GM04504 (cell line): ENCODE results near the gene SMPDL3B.

ENCODE experiments used
- DNase-seq: peaks from one replicate; pipeline ENCODE4 v3.0.0-alpha.2; 2012; ENCODE audit warnings: low read depth

The SMPDL3B gene, protein sequence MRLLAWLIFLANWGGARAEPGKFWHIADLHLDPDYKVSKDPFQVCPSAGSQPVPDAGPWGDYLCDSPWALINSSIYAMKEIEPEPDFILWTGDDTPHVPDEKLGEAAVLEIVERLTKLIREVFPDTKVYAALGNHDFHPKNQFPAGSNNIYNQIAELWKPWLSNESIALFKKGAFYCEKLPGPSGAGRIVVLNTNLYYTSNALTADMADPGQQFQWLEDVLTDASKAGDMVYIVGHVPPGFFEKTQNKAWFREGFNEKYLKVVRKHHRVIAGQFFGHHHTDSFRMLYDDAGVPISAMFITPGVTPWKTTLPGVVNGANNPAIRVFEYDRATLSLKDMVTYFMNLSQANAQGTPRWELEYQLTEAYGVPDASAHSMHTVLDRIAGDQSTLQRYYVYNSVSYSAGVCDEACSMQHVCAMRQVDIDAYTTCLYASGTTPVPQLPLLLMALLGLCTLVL

DNA sequence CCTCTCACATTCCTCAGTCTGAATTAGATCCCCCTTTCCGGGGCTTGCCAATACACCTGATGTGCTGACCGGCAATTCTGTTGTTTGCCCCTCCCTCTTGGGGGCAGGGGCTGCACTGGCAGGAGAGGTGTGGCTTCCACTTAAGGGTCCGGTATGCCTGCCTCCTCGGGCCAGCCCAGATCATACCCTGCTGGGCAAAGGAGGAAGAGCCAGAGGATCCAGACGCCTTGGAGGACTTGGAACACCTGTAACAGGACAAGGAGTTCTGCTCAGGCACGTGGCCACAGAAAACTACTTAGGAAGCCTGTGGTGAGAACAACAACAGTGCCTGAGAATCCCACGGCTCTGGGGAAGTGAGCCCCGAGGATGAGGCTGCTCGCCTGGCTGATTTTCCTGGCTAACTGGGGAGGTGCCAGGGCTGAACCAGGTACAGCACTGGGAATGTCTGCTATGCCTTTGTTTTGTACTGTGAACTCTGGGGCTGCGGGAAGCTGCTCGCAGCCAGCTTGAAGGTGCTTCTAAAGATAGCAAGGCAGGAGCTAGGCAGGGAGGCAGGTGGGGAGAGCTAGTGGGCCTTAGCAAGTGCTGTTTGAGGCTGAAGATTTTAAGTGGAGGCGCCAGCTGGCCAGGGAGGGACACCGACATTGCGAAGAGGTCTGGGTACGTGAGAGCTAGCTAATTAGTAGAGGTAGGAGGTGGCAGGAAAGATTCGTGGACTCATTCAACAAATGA is at the start of gene SMPDL3B:
TSS of gene SMPDL3B (plus strand) at position 183 of the 732 bp plus-strand sequence. CDS start at position 367, 184 bp downstream.
- DNase-seq: no peak

DNA sequence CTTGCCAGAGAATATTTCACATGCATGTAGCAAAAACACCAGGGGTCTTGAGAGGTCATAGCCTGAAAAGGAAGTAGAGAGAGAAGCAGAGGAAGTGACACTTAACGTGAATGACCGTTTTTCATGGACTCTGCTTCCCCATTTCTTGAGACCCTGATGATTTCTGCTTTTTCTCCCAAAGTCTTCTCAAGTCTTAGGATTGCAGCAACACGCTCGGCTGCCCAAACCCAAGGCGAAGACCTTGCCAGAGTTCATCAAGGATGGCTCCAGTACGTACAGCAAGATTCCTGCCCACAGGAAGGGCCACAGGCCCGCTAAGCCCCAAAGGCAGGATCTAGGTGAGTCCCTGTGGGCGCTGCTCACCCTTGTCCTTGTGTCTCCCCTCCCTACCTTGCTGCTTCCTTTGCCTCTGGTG is 49.7 kb upstream of the SMPDL3B start:
- no peak for DNase-seq

DNA sequence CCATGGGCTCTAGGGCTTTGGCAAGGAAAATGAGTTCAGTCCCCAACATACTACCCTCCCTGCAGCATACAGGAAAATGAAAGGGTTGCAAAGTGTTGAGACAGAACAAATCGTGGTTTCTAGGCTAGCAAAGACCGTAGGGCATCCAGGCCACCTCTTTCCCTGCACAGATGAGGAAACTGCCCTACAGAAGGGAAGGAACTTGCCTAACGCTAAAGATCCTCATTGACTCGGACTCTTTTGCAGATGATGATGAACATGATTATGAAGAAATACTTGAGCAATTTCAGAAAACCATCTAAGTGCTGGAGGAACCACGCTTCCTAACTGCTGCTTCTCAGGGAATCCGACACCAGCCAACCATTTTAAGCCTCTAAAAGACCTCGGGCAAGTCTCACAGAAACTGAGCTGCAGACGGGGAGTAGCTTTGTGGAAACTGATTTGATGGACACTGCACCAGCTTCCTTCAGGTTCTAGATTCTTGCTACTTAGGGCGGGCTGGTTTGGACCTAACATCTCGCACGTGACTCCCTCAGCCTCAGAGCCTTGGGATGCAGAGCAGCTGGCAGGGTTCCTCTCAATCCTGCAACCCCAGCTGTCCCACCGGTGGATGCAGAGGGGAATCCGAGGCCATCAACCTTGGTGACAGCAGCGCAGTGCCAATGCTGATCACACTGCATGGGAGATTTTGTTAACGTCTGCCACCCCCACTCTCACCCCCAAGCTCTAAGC is 49.0 kb upstream of the SMPDL3B start:
- no peak for DNase-seq

DNA sequence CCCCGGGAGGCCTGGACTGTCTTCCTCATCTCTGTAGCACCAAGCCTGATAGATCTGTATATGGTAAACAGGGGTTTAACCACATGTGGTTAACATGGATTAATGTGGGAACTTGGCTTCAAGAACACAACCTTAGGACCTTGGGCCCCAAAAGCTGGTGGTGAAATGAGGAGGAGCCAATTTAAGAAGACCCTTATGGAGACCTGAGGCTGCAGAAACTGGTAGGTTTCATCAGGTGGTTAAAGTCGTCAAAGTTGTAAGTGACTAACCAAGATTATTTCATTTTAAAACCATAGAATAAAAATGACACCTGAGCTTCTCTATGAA is 48.5 kb upstream of the SMPDL3B start:
- DNase-seq: no peak

DNA sequence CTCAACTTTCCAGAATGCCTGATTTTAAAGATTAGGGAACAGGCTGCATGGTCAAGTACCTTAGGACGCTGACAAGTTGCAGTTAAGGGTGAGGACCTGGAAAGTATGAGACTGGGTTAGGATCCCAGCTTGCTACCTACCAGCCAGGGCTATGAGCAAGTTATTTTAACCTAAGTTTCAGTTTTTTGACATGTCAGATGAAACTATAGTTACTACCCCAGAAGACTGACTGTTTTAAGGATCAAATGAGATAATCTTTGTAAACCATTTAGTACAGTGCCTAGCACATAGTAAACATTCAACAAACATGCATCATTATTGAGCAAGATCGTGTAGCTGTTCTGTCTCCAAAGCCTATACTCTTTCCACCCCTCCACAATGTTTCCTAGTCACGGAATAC is 48.1 kb upstream of the SMPDL3B start:
- DNase-seq: no peak

DNA sequence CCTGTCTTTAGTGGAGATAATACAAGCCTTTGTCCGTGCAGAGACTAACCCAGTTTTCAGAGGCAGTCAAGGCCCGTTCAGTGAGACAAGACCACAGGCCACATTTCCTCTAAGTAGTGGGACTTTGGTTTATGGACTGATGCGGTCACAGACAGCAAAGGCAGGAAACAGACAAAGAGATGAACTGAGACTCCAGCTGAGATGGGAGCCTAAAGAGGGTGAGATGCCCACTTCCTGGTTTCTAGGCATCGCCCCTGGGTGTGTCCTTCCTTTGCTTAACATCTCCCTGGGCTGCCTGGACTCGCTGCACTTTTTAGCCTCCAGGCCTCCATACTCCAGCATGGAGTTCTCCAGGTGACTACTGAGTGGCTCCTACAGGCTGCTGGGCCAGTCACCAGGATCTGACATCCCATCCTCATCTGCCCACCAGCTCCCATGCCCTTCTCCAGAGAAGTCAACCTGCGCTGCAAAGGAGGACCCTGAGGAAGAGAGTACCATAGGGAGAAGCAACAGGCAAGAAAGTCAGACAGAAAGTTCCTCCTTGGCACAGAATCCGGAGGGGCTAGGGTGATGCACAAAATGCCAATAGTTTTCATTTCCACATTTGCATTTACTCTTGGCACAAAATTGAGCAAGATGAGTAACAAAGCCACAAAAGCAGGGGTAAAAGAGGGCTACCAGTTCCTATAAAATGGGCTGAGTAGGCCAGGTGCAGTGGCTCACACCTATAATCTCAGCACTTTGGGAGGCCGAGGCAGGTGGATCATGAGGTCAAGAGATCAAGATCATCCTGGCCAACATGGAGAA is 47.4 kb upstream of the SMPDL3B start:
- no peak for DNase-seq

DNA sequence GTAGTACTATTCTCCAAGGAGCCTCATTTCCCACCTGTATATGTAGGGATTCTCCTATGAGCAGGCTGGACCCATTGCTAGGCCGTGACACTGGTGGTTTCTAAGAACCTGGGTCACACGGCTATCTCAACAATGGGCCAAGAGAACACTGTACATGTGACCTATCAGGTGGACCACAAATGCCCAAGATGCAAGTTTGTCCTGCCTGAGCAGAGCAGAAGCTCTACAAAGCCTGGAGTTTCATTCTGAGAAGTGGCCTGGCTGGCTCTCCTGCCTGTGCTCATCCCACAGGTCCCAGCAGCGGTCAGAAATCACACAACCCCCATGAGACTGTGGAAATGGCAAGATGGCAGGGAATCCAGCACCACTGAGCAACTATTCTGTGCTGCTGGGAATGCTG is 45.3 kb upstream of the SMPDL3B start:
- DNase-seq: no peak

DNA sequence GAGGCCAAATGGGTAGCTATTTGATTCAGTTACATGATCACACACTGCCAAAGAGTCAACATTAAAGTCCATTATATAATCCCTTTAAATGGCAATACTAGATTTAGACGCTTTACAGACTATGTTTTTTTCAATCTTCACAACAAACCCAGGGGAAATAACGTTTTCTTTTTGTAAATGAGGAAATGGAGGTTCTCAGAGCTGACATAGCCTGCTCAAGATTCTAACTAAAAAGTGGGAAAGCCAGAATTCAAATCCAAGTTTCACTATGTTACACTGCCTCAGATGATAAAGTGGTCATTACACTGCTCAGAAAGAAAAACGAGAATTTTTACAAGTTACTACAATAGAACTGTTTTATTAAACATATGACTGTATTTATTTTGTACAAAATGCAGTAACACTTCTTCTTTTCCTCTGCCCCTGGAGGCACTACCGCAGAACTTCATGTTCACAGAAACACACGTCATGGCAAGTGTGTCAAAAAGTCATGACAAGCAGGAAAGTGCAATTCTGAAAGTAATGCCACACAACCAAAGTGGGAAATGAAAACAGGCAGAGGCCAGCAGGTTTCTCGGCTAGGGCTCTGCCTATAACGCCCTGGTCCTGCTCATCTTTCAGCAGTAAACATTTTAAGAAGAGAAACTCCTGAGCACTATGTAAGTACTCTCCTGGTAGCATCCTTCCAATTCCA is 43.5 kb upstream of the SMPDL3B start:
- no peak for DNase-seq

DNA sequence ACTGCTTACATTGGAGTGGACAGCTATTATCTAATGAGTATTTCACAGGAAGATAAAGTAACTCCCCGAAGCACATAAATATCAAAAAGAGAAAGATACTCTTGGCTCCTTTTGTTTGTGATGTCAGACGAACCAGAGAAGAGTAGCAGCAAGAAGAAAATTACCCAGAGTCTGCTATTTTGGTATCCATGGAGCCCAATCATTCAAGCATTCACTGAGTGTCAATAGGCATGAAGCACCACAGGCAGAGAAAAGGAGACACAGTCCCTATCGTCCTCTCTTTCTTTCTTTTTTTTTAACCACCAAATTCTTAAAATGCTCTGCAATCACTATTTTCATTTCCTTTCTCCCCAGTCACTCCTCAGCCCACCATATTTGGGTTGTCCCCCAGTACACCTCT is 40.3 kb upstream of the SMPDL3B start:
- DNase-seq: no peak

DNA sequence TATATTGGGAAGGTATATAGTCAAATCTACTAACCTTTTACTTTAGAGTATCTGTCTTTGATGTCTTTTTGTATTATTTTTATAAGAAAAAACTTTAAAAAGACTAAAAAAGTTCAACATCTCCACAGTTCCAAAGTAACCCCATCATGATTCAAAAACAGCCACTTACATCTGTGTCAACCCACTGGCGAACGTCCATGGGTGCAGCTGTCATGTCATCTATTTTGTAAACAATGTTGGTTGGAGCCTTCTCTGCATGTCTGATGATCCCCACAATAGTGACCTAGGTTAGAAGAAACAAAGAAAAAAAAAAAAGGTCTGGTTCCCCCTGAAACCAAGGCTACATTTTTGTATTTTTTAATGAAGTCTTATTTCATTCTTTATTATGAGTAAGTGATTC is 28.0 kb upstream of the SMPDL3B start:
- DNase-seq: no peak

DNA sequence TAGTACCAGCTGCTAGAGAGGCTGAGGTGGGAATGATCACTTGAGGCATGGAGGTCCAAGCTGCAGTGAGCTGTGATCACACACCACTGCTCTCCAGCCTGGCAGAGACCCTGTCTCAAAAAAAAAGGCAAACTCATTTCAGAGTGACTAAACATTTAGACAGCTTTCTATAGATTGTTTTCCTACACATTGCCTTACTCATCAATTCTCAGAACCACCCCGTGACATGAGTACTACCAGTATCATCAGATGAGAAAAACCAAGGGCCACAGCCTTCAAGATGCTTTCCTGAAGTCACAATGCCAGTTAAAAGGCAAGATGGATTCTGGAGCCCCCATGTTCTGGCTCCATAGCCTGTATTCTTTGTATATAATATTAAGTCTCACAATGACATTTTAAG is 22.4 kb upstream of the SMPDL3B start:
- DNase-seq: no peak

DNA sequence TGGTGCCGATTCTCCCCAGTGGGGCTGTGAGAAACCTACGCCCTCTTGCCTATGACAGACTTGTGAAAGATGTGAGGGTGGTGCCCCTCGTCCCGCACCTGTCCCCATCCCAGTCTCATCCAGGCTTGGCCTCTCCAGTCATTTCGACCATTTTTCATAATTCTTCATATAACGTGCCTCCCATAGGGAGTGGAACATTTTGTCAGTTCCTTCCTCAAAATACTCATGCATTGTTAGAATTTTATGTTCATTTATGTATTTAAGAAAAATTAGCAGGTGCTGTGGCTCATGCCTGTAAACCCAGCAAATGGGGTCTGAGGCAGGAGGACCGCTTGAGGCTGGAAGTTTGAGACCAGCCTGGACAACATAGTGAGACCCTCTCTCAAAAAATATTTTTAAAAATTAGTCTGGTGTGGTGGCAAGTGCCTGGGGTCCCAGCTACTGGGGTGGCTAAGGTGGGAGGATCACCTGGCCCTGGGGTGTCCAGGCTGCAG is 19.7 kb upstream of the SMPDL3B start:
- DNase-seq: no peak

DNA sequence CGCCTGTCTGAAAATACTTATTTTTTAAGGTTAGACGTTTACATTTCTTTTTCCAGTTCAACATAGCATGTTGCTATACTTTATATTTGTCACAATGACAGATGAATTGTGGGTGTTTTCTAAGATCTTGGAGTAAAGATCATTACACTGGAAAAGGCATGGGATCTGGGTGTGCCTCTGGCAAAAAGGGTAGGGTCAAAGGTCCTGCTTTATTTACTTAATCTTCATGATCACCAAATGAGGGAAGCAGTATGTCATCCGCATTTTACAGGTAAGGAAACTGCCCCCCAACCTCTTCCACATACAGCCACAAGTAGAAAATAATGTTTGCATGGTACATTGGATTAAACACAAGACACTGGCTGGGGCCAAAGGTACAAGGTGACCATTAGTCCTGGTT is 12.5 kb upstream of the SMPDL3B start:
- DNase-seq: no peak

DNA sequence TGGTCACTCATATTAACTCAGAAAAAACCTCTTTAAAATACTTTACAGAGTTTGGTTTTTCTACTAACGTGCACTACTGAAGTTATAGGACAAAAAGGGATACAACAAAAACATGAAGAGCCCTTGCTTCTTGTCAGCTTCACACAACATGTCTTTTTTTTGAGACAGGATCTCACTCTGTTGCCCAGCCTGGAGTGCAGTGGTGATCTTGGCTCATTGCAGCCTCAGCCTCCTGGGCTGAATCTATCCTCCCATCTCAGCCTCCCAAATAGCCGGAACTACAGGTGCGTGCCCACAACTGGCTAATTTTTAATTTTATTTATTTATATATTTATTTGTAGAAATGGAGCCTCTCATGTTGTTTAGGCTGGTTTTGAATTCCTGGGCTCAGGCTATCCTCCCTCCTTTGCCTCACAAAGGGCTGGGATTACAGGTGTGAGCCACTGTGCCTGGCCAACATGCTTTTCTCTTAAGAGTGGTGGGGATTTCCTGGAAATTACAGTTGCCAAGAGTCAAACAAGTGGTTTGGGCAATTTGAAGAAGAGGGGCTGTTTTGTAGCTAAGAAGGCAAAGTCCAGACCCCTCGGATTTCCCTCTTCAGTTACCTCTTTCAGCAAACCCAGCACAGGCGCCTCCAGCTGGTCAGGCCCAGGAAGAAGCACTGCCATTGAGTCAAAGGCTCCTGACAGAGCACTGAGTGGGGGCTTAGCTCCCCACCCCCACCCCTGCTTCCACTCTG is 6.4 kb upstream of the SMPDL3B start:
- DNase-seq: no peak

DNA sequence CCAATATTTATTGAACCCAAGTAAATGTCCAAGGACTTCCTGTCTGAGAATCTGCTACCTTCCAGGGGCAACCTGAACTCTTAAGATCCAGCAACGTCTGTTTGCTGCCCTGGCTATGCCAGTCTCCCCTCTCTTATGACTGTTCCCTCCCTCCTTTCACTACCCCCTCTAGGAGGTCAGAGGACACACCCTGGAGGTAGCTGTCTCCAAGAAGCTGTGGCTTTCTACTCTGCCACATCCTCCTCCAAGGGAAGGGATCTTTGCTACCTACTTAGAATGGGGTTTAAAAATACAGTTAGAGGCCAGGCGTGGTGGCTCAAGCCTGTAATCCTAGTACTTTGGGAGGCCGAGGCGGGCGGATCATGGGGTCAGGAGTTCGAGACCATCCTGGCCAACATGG is 3.6 kb upstream of the SMPDL3B start:
- no peak for DNase-seq

DNA sequence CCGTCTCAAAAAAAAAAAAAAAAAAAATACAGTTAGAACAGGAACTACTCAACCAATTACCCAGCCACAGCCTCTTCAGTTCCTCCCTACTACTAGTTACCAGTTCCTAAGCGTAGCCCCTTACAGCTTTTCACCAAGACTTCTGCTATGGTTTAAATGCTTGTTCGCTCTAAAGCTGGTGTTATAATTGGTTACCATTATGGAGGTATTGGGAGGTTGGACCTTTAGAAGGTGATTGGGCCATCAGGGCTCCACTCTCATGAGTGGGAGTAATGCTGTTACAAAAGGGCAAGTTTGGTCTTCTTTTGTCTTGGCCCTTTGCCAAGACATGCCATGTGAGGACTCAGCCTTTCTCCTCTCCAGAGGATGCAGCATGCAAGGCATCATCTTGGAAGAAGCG is 3.0 kb upstream of the SMPDL3B start:
- no peak for DNase-seq

DNA sequence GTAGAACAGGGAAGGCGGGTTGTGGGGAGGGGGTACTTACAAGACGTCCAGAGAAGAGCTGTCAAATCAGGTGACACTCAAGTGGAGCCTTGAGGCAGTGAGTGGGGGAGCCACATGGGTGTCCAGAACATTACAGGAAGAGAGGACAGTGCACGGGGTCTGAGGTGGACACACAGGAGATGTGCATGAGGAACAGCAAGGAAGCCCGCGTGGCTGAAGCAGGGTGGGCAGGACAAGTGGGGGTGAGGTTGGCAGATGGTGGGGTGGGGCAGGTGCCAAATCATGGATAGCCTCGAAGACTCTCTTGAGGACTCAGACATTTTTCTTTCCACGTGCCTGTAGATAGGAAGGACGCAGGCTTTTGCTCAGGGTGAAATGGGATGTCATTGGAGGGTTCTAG is 921 bp downstream of the SMPDL3B start:
- no peak for DNase-seq

DNA sequence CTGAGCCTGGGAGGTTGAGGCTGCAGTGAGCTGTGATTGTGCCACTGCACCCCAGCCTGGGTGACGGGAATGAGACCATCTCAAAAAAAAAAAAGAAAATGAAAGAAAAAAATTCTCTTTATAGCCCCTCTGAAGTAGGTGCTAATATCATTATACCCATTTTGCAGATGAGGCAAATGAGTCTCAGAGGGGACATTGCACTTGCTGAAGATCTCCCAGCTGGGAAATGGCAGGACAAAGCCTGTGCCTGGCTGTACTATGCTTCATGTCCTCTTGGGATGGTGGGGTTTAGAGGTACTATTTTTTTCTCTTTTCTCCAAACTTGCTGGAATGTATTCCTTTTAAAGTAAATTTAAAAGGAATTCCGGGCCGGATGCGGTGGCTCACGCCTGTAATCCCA is 1.6 kb downstream of the SMPDL3B start:
- DNase-seq: no peak

DNA sequence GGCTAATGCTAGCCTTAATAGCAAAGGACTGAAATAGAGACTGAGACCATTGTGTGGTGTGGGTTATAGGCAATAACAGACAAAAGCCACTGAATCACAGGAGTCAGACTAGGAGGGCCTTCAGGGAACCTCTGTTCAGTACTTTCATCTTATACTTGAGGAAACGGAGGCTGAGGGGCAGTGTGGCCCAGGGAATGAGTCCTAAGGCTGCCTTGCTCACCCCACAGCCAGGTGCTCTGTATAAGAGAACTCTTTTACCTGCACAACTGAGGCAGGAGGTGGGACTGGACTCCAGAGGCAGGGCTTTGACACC is 2.7 kb downstream of the SMPDL3B start:
- DNase-seq: no peak

DNA sequence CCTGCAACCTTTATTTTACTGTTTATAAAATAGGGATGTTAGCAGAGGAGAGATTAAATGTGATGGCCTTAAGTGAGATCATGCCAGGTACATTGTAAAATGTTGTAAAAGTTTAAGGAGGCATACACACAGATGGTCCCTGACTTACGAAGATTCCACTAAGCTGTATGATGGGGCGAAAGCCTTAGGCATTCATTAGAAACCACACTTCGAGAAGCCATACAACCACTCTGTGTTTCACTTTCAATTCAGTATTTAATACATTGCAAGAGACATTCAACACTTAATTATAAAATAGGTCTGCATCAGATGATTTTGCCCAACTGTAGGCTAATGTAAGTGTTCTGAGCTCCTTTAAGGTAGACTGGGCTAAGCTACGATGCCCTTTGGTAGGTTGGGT is 3.7 kb downstream of the SMPDL3B start:
- no peak for DNase-seq

DNA sequence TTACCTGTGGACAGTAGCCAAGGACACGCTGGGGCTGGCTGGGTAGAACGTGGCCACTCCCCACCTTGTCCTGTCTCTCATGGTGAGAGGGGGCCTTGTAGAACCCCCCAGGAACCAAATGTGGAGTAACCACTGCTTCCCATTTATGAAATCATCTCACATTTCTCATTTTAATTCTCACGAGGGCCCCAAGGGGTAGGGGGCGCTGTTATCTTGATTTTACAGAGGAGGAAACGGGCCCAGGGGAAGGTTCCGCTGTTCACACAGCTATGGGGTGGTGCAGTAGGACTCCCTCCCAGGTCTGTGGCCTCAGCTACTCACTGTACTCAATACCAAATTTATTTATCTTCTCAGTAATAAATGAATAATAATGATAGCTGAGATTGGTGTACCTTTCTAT is 5.5 kb downstream of the SMPDL3B start:
- DNase-seq: no peak
